NB4 (cell line): ENCODE measurements around the gene MAP4K4.

Experiments
- CTCF ChIP-seq: IDR thresholded peaks from one replicate; pipeline ENCODE4 v1.5.1; 2012; ENCODE audit warnings: low read depth, low read length
- MYC ChIP-seq: IDR thresholded peaks from 2 replicates; pipeline ENCODE4 v1.6.1; 2011; ENCODE audit warnings: low read depth, low read length

GRCh38 chr2:101790416-101790815 lies 92.9 kb downstream of the MAP4K4 start:
- TF ChIP-seq MYC (no peak), CTCF (no peak)
